Measurements from ENCODE around the gene PGLYRP3. TPM values are rescaled to one million over a fixed set of nuclear protein-coding genes. Genes with fewer than 3 reads are reported as not detected.

PGLYRP3 gene
- total RNA-seq, 3 donors from 2014 or later, result not detected

GRCh38 chr1:153341431-153341934 lies 28.7 kb upstream of the PGLYRP3 start:
- no peak overlapping the region for H3K4me3 ChIP-seq
- TF ChIP-seq POLR2AphosphoS5 (IDR thresholded peaks at IDR 0.05), result no peak
- TF ChIP-seq POLR2A (IDR thresholded peaks at IDR 0.05), result no peak
- no peak for TF ChIP-seq CTCF (IDR thresholded peaks at IDR 0.05)
- intact Hi-C loops (cut with DNase I; ENCODE audit: low total_unique reads), result no loop called here
- no peaks in the 10 kb centered on the region for H3K4me1 ChIP-seq
- peaks cover 0 to 2% of the 10 kb centered on the region in 2 donors for H3K27me3 ChIP-seq
- DNase-seq (ENCODE audit: low spot score in 2 of 2), result peak in 1 of 2 donors; percentile 34
- H3K9me3 ChIP-seq, result no peaks in the 10 kb centered on the region
- H3K36me3 ChIP-seq, result no peaks in the 10 kb centered on the region
- H3K27ac ChIP-seq, result no peak overlapping the region

GRCh38 chr1:153340356-153340755 lies 27.6 kb upstream of the PGLYRP3 start:
- TF ChIP-seq POLR2AphosphoS5 (IDR thresholded peaks at IDR 0.05), result no peak
- TF ChIP-seq CTCF (IDR thresholded peaks at IDR 0.05), result no peak
- no peak for TF ChIP-seq POLR2A (IDR thresholded peaks at IDR 0.05)
- intact Hi-C loops (cut with DNase I; ENCODE audit: low total_unique reads), result no loop called here
- no peaks in the 10 kb centered on the region for H3K4me1 ChIP-seq
- H3K27ac ChIP-seq, result no peak overlapping the region
- H3K4me3 ChIP-seq, result no peak overlapping the region
- no peak for DNase-seq (ENCODE audit: low spot score in 2 of 2)
- no peaks in the 10 kb centered on the region for H3K27me3 ChIP-seq
- H3K9me3 ChIP-seq, result no peaks in the 10 kb centered on the region
- H3K36me3 ChIP-seq, result no peaks in the 10 kb centered on the region

GRCh38 chr1:153339802-153340201 lies 27.1 kb upstream of the PGLYRP3 start:
- no peaks in the 10 kb centered on the region for H3K4me1 ChIP-seq
- no peak overlapping the region for H3K4me3 ChIP-seq
- H3K36me3 ChIP-seq, result no peaks in the 10 kb centered on the region
- intact Hi-C loops (cut with DNase I; ENCODE audit: low total_unique reads), result no loop called here
- DNase-seq (ENCODE audit: low spot score in 2 of 2), result no peak
- no peak for TF ChIP-seq POLR2AphosphoS5 (IDR thresholded peaks at IDR 0.05)
- no peak for TF ChIP-seq CTCF (IDR thresholded peaks at IDR 0.05)
- TF ChIP-seq POLR2A (IDR thresholded peaks at IDR 0.05), result no peak
- no peaks in the 10 kb centered on the region for H3K9me3 ChIP-seq
- H3K27me3 ChIP-seq, result no peaks in the 10 kb centered on the region
- H3K27ac ChIP-seq, result no peak overlapping the region

- Histone ChIP-seq H3K36me3 (no peaks in the 10 kb centered on the region), H3K4me3 (no peak overlapping the region), H3K9me3 (no peaks in the 10 kb centered on the region), H3K27ac (no peak overlapping the region), H3K27me3 (no peaks in the 10 kb centered on the region), H3K4me1 (no peaks in the 10 kb centered on the region)
- TF ChIP-seq POLR2A (IDR thresholded peaks at IDR 0.05) (no peak), CTCF (IDR thresholded peaks at IDR 0.05) (no peak), POLR2AphosphoS5 (IDR thresholded peaks at IDR 0.05) (no peak)
- intact Hi-C loops (cut with DNase I; ENCODE audit: low total_unique reads), result no loop called here
- DNase-seq (ENCODE audit: low spot score in 2 of 2), result no peak
These were observed 25.5 kb upstream of the PGLYRP3 start for GRCh38 chr1:153337980-153338853.

- Histone ChIP-seq H3K36me3 (no peaks in the 10 kb centered on the region), H3K4me3 (no peak overlapping the region), H3K9me3 (peaks cover 0 to 8% of the 10 kb centered on the region in 2 donors), H3K27ac (no peak overlapping the region), H3K27me3 (no peaks in the 10 kb centered on the region), H3K4me1 (no peaks in the 10 kb centered on the region)
- TF ChIP-seq POLR2A (IDR thresholded peaks at IDR 0.05) (no peak), POLR2AphosphoS5 (IDR thresholded peaks at IDR 0.05) (no peak), CTCF (IDR thresholded peaks at IDR 0.05) (no peak)
- DNase-seq (ENCODE audit: low spot score in 2 of 2), result no peak
- intact Hi-C loops (cut with DNase I; ENCODE audit: low total_unique reads), result no loop called here
These were observed 23.9 kb upstream of the PGLYRP3 start for GRCh38 chr1:153336650-153337049.

All from breast epithelium (tissue), 4 donors.